Neural progenitor cell (in vitro differentiated cells): Measurements from ENCODE around the gene RNF123. TPM values are rescaled to one million over a fixed set of nuclear protein-coding genes. Genes with fewer than 3 reads are reported as not detected.

Experiments used
- DNase-seq: peaks from one replicate; pipeline ENCODE4 v3.0.0-alpha.2; 2016; ENCODE audit warnings: low spot score
- H2AFZ ChIP-seq: fragments of 200-600 bp; sonication (generic); replicated peaks from 2 replicates; pipeline ENCODE4 v1.6.1; 2016; ENCODE audit warnings: antibody characterized with exemption
- H3F3A ChIP-seq: fragments of 200-600 bp; sonication (generic); 2 replicates; pipeline ENCODE4 v1.6.1; 2016; ENCODE audit warnings: antibody characterized with exemption, low read depth
- H3K27ac ChIP-seq: fragments of 200-600 bp; sonication (generic); 2 replicates; pipeline ENCODE4 v1.5.1; 2016; ENCODE audit warnings: mild to moderate bottlenecking
- H3K27me3 ChIP-seq: fragments of 200-600 bp; sonication (generic); 2 replicates; pipeline ENCODE4 v1.6.1; 2016; ENCODE audit warnings: mild to moderate bottlenecking, moderate library complexity
- H3K36me3 ChIP-seq: fragments of 200-600 bp; sonication (generic); 2 replicates; pipeline ENCODE4 v1.5.1; 2016
- H3K4me1 ChIP-seq: fragments of 200-600 bp; sonication (generic); 2 replicates; pipeline ENCODE4 v1.6.1; 2016; ENCODE audit warnings: mixed run types
- H3K4me2 ChIP-seq: fragments of 200-600 bp; sonication (generic); 2 replicates; pipeline ENCODE4 v1.6.1; 2016
- H3K4me3 ChIP-seq: fragments of 200-600 bp; sonication (generic); 2 replicates; pipeline ENCODE4 v1.5.1; 2016
- H3K79me2 ChIP-seq: fragments of 200-600 bp; sonication (generic); 2 replicates; pipeline ENCODE4 v1.6.1; 2016; ENCODE audit warnings: low read depth
- H3K9ac ChIP-seq: fragments of 200-600 bp; sonication (generic); 2 replicates; pipeline ENCODE4 v1.6.1; 2016
- H3K9me3 ChIP-seq: fragments of 200-600 bp; sonication (generic); 2 replicates; pipeline ENCODE4 v1.5.1; 2016; ENCODE audit warnings: low read depth
- H4K20me1 ChIP-seq: fragments of 200-600 bp; sonication (generic); 2 replicates; pipeline ENCODE4 v1.6.1; 2016; ENCODE audit warnings: low read depth
- H3K27ac Mint-ChIP-seq: 3 replicates; pipeline ENCODE4 v1.8.0; 2021; ENCODE audit warnings: mixed read lengths
- H3K27me3 Mint-ChIP-seq: 2 replicates; pipeline ENCODE4 v1.8.0; 2022; ENCODE audit warnings: low read depth, mild to moderate bottlenecking, inconsistent platforms, moderate library complexity, mixed read lengths; ENCODE audit not compliant: insufficient read depth
- H3K36me3 Mint-ChIP-seq: 3 replicates; pipeline ENCODE4 v1.8.0; 2021; ENCODE audit warnings: mixed read lengths
- H3K4me1 Mint-ChIP-seq: 3 replicates; pipeline ENCODE4 v1.8.0; 2021; ENCODE audit warnings: mixed read lengths
- H3K4me3 Mint-ChIP-seq: 3 replicates; pipeline ENCODE4 v1.8.0; 2021; ENCODE audit warnings: mild to moderate bottlenecking, moderate library complexity, mixed read lengths
- H3K9me3 Mint-ChIP-seq: 3 replicates; pipeline ENCODE4 v1.8.0; 2020; ENCODE audit warnings: mixed read lengths
- EZH2 ChIP-seq: fragments of 200-600 bp; sonication (generic); IDR thresholded peaks from 2 replicates; pipeline ENCODE4 v1.6.1; 2017; ENCODE audit warnings: antibody characterized with exemption, mild to moderate bottlenecking, moderate library complexity
- EZH2phosphoT487 ChIP-seq: fragments of 200-600 bp; sonication (generic); IDR thresholded peaks from 2 replicates; pipeline ENCODE4 v1.6.1; 2017; ENCODE audit warnings: antibody characterized with exemption
- total RNA-seq: library from RNA; depleted of rRNA; stranded (reverse); fragments of >200 nt; gene quantifications from 2 replicates; pipeline ENCODE4 v1.2.3, GENCODE V29; 2015; ENCODE audit warnings: low replicate concordance
- TF ChIP-seq, protein P1 (sequence below): fragments of 200-600 bp; sonication (generic); IDR thresholded peaks from 2 replicates; pipeline ENCODE4 v1.5.1; 2017; ENCODE audit warnings: antibody characterized with exemption, mild to moderate bottlenecking

The RNF123 gene
- total RNA-seq, 1 donor from 2014 or later = 15.0 TPM

DNA sequence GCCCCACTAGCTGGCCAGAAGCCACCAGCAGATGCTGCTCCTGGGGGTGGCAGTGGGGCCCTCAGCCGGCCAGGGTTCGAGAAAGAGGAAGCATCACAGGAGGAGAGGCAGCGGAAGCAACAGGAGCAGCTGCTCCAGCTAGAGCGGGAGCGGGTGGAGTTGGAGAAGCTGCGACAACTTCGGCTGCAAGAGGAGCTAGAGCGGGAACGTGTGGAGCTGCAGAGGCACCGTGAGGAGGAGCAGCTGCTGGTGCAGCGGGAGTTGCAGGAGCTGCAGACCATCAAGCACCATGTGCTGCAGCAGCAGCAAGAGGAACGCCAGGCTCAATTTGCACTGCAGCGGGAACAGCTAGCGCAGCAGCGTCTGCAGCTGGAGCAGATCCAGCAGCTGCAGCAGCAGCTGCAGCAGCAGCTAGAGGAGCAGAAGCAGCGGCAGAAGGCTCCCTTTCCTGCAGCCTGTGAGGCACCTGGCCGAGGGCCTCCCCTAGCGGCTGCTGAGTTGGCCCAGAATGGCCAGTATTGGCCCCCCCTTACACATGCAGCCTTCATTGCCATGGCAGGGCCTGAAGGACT lies 32.7 kb upstream of the RNF123 start:
- Histone ChIP-seq H3K4me2 (no peak overlapping the region), H3K27me3 (no peaks in the 10 kb centered on the region), H3K4me3 (no peak overlapping the region), H3K9me3 (no peaks in the 10 kb centered on the region), H3K9ac (peak overlapping the region; percentile 27), H3F3A (no peaks in the 10 kb centered on the region), H3K36me3 (no peaks in the 10 kb centered on the region), H3K27ac (no peak overlapping the region), H3K79me2 (no peaks in the 10 kb centered on the region), H3K4me1 (no peaks in the 10 kb centered on the region), H2AFZ (no peak overlapping the region), H4K20me1 (no peaks in the 10 kb centered on the region)
- no peak overlapping the region for H3K27ac Mint-ChIP-seq
- no peaks in the 10 kb centered on the region for H3K9me3 Mint-ChIP-seq
- no peak overlapping the region for H3K4me3 Mint-ChIP-seq
- peaks cover 4% of the 10 kb centered on the region for H3K27me3 Mint-ChIP-seq
- H3K4me1 Mint-ChIP-seq = no peaks in the 10 kb centered on the region
- H3K36me3 Mint-ChIP-seq = no peaks in the 10 kb centered on the region
- TF ChIP-seq, protein P1, sequence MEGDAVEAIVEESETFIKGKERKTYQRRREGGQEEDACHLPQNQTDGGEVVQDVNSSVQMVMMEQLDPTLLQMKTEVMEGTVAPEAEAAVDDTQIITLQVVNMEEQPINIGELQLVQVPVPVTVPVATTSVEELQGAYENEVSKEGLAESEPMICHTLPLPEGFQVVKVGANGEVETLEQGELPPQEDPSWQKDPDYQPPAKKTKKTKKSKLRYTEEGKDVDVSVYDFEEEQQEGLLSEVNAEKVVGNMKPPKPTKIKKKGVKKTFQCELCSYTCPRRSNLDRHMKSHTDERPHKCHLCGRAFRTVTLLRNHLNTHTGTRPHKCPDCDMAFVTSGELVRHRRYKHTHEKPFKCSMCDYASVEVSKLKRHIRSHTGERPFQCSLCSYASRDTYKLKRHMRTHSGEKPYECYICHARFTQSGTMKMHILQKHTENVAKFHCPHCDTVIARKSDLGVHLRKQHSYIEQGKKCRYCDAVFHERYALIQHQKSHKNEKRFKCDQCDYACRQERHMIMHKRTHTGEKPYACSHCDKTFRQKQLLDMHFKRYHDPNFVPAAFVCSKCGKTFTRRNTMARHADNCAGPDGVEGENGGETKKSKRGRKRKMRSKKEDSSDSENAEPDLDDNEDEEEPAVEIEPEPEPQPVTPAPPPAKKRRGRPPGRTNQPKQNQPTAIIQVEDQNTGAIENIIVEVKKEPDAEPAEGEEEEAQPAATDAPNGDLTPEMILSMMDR = peak; percentile 5
- TF ChIP-seq EZH2 = no peak
- TF ChIP-seq EZH2phosphoT487 = no peak
- peak; percentile 17 for DNase-seq

DNA sequence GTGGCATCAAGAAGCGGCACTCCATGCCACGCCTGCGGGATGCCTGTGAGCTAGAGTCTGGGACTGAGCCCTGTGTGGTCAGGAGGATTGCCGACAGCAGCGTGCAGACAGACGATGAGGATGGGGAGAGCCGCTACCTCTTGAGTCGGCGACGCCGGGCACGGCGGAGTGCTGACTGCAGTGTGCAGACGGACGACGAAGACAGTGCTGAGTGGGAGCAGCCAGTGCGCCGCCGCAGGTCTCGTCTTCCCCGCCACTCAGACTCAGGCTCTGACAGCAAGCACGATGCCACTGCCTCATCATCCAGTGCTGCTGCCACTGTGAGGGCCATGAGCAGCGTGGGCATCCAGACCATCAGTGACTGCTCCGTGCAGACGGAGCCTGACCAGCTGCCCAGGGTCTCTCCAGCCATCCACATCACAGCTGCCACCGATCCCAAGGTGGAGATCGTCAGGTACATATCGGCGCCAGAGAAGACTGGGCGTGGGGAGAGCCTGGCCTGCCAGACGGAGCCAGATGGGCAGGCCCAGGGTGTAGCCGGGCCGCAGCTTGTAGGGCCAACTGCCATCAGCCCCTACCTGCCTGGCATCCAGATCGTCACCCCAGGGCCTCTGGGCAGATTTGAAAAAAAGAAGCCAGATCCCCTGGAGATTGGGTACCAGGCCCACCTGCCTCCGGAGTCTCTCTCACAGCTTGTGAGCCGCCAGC lies 32.0 kb upstream of the RNF123 start:
- Histone ChIP-seq H3K27ac (no peak overlapping the region), H3K79me2 (no peaks in the 10 kb centered on the region), H3K4me1 (no peaks in the 10 kb centered on the region), H3K9me3 (no peaks in the 10 kb centered on the region), H4K20me1 (no peaks in the 10 kb centered on the region), H3K27me3 (no peaks in the 10 kb centered on the region), H3K36me3 (no peaks in the 10 kb centered on the region), H3K4me2 (no peak overlapping the region), H3K9ac (peak overlapping the region; percentile 27), H3K4me3 (no peak overlapping the region), H3F3A (no peaks in the 10 kb centered on the region), H2AFZ (no peak overlapping the region)
- H3K9me3 Mint-ChIP-seq = no peaks in the 10 kb centered on the region
- TF ChIP-seq, protein P1 = no peak
- no peak for TF ChIP-seq EZH2
- no peak overlapping the region for H3K27ac Mint-ChIP-seq
- no peaks in the 10 kb centered on the region for H3K36me3 Mint-ChIP-seq
- DNase-seq = no peak
- H3K27me3 Mint-ChIP-seq = peaks cover 4% of the 10 kb centered on the region
- peaks cover 2% of the 10 kb centered on the region for H3K4me1 Mint-ChIP-seq
- no peak overlapping the region for H3K4me3 Mint-ChIP-seq

DNA sequence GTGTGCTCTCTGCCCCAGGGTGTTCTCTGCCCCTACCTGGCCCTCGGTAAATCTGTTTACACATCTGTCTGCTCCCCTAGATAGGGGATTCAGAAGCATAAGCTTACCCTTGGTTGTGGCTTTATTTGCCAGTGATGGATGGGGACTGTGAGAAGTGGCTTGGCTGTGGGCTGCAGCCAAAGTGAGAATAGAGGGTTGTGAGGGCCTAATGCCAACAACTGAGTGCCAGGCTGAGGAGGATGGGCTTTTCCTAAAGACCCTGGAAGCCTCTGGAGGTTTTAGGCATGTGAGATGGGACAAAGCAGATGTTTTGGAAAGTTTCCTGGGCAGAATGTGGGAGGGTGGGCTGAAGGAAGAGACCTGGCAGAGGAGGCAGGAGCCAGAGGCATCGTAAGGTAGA lies 30.6 kb upstream of the RNF123 start:
- Histone ChIP-seq H3K4me1 (no peaks in the 10 kb centered on the region), H3K9me3 (no peaks in the 10 kb centered on the region), H3K27ac (no peak overlapping the region), H3K9ac (no peak overlapping the region), H3F3A (no peaks in the 10 kb centered on the region), H4K20me1 (no peaks in the 10 kb centered on the region), H3K36me3 (no peaks in the 10 kb centered on the region), H3K27me3 (no peaks in the 10 kb centered on the region), H2AFZ (no peak overlapping the region), H3K79me2 (no peaks in the 10 kb centered on the region), H3K4me3 (no peak overlapping the region), H3K4me2 (no peak overlapping the region)
- no peak overlapping the region for H3K4me3 Mint-ChIP-seq
- H3K27ac Mint-ChIP-seq = no peak overlapping the region
- H3K36me3 Mint-ChIP-seq = no peaks in the 10 kb centered on the region
- DNase-seq = no peak
- H3K4me1 Mint-ChIP-seq = peaks cover 2% of the 10 kb centered on the region
- no peaks in the 10 kb centered on the region for H3K9me3 Mint-ChIP-seq
- H3K27me3 Mint-ChIP-seq = peaks cover 2% of the 10 kb centered on the region
- TF ChIP-seq, protein P1 = no peak
- TF ChIP-seq EZH2 = no peak
- no peak for TF ChIP-seq EZH2phosphoT487
